A673 (cell line): ENCODE measurements around the gene ZNF408. TPM values are rescaled to one million over a fixed set of nuclear protein-coding genes. Genes with fewer than 3 reads are reported as not detected.

Experiments
- BruUV-seq: library from RNA; stranded (reverse); fragments of 400-500 nt; replicated peaks from 2 replicates; lab custom pipeline; 2021; lab: Mats Ljungman, UMichigan
- CTCF ChIA-PET: fragments of 300-600 bp; sonication (Branson Sonifier 250); formaldehyde crosslinking; loops from one replicate; lab custom pipeline; 2022; ENCODE audit warnings: antibody characterized with exemption; lab: Charles Lee
- POLR2A ChIA-PET: fragments of 300-600 bp; sonication (Branson Sonifier 250); formaldehyde crosslinking; loops from one replicate; lab custom pipeline; 2022; ENCODE audit warnings: antibody characterized with exemption; ENCODE audit not compliant: low non-redundant PET; lab: Charles Lee
- DNase-seq: peaks from one replicate; pipeline ENCODE4 v3.0.0-alpha.2; 2015; ENCODE audit warnings: low spot score
- H3K27ac ChIP-seq: fragments of 200-600 bp; sonication (generic); 2 replicates; pipeline ENCODE4 v1.5.1; 2016; ENCODE audit warnings: mixed run types, low read depth, mild to moderate bottlenecking, mixed read lengths, antibody characterized with exemption, low read length; ENCODE audit not compliant: poor library complexity, severe bottlenecking
- H3K27me3 ChIP-seq: fragments of 200-600 bp; sonication (generic); replicated peaks from 2 replicates; pipeline ENCODE4 v1.6.1; 2017; ENCODE audit warnings: mixed run types, low read depth, mild to moderate bottlenecking, mixed read lengths, antibody characterized with exemption, low read length; ENCODE audit not compliant: insufficient read depth, poor library complexity
- H3K36me3 ChIP-seq: fragments of 200-600 bp; sonication (generic); 2 replicates; pipeline ENCODE4 v1.6.1; 2016; ENCODE audit warnings: mixed run types, mild to moderate bottlenecking, mixed read lengths, antibody characterized with exemption, low read length; ENCODE audit not compliant: insufficient read depth, poor library complexity, severe bottlenecking
- H3K4me1 ChIP-seq: fragments of 200-600 bp; sonication (generic); 2 replicates; pipeline ENCODE4 v1.6.1; 2017; ENCODE audit warnings: mixed run types, mild to moderate bottlenecking, mixed read lengths, antibody characterized with exemption, low read length; ENCODE audit not compliant: insufficient read depth, poor library complexity, severe bottlenecking
- H3K4me3 ChIP-seq: fragments of 200-600 bp; sonication (generic); 2 replicates; pipeline ENCODE4 v1.5.1; 2016; ENCODE audit warnings: low read depth, mixed run types, mild to moderate bottlenecking, mixed read lengths, low read length; ENCODE audit not compliant: poor library complexity, severe bottlenecking
- H3K9me3 ChIP-seq: fragments of 200-600 bp; sonication (generic); 2 replicates; pipeline ENCODE4 v1.6.1; 2016; ENCODE audit warnings: mixed run types, low read depth, mild to moderate bottlenecking, mixed read lengths, antibody characterized with exemption, low read length; ENCODE audit not compliant: poor library complexity, severe bottlenecking
- CTCF ChIP-seq: fragments of 300-800, 200-600 bp; sonication (generic); conservative IDR thresholded peaks from 2 replicates; pipeline ENCODE4 v1.5.1; 2017; ENCODE audit warnings: low read depth, mild to moderate bottlenecking, antibody characterized with exemption, low read length, moderate library complexity, mixed read lengths
- EZH2 ChIP-seq: fragments of 200-600 bp; sonication (generic); IDR thresholded peaks from 2 replicates; pipeline ENCODE4 v1.6.1; 2017; ENCODE audit warnings: borderline replicate concordance, low read depth, mild to moderate bottlenecking, mixed read lengths, antibody characterized with exemption, low read length; ENCODE audit not compliant: poor library complexity, severe bottlenecking
- intact Hi-C: fragments of 100-400 bp; cut with micrococcal nuclease; formaldehyde crosslinking; loops from one replicate; pipeline ENCODE4 v1.10.0; 2022; ENCODE audit not compliant: unreplicated experiment
- total RNA-seq: library from RNA; stranded (reverse); gene quantifications from 2 replicates; pipeline ENCODE4 v1.2.3, GENCODE V29; 2021

The ZNF408 gene
- total RNA-seq, 1 experiment from 2014 or later = 40.1 TPM

- intact Hi-C loops = no loop called here
- no peaks in the 10 kb centered on the region for H3K4me1 ChIP-seq
- no peaks in the 10 kb centered on the region for H3K9me3 ChIP-seq
- peak overlapping the region; percentile 12 for H3K27ac ChIP-seq
- CTCF ChIA-PET = no interaction called here
- BruUV-seq = TSS peak; percentile 71
- DNase-seq = no peak
- H3K27me3 ChIP-seq = no peaks in the 10 kb centered on the region
- H3K4me3 ChIP-seq = no peak overlapping the region
- TF ChIP-seq EZH2 (no peak), CTCF (no peak)
- peaks cover 46% of the 10 kb centered on the region for H3K36me3 ChIP-seq
- POLR2A ChIA-PET = no interaction called here
These were observed 23.7 kb upstream of the ZNF408 start for GRCh38 chr11:46677169-46677568.

- Histone ChIP-seq H3K27ac (no peak overlapping the region), H3K4me3 (no peak overlapping the region), H3K36me3 (peaks cover 36% of the 10 kb centered on the region), H3K9me3 (no peaks in the 10 kb centered on the region), H3K4me1 (no peaks in the 10 kb centered on the region), H3K27me3 (no peaks in the 10 kb centered on the region)
- DNase-seq = no peak
- TF ChIP-seq CTCF (peak; percentile 21; the same call in 1 of the 2 replicates), EZH2 (no peak)
- CTCF ChIA-PET = no interaction called here
- POLR2A ChIA-PET = no interaction called here
- intact Hi-C loops = no loop called here
- BruUV-seq = no TSS peak
These were observed 22.7 kb upstream of the ZNF408 start for GRCh38 chr11:46677991-46678740.

- intact Hi-C loops = no loop called here
- BruUV-seq = no TSS peak
- Histone ChIP-seq H3K9me3 (no peaks in the 10 kb centered on the region), H3K4me1 (no peaks in the 10 kb centered on the region), H3K27ac (no peak overlapping the region), H3K27me3 (no peaks in the 10 kb centered on the region), H3K36me3 (peaks cover 34% of the 10 kb centered on the region), H3K4me3 (no peak overlapping the region)
- ChIA-PET POLR2A (no interaction called here), CTCF (no interaction called here)
- no peak for DNase-seq
- TF ChIP-seq CTCF (no peak), EZH2 (no peak)
These were observed 22.1 kb upstream of the ZNF408 start for GRCh38 chr11:46678741-46679130.
